Body of pancreas (tissue), 4 donors: ENCODE measurements around the gene ARFGEF2.

ENCODE experiments used
- POLR2A ChIP-seq, 3 donors: fragments of 450-650 bp; IDR thresholded peaks; one replicate each; pipeline ENCODE4 v1.6.1; 2016; ENCODE audit warnings: antibody characterized with exemption in 3 of 3, mild to moderate bottlenecking in 2 of 3
- TF ChIP-seq, protein P1 (sequence below), 7 experiments: fragments of 450-650 bp in 4 of 7; fragments of 200-600 bp in 3 of 7; sonication (generic) in 3 of 7; IDR thresholded peaks; one replicate each; pipeline ENCODE4 v1.5.1; 2016 to 2019; ENCODE audit warnings: antibody characterized with exemption in 7 of 7

DNA sequence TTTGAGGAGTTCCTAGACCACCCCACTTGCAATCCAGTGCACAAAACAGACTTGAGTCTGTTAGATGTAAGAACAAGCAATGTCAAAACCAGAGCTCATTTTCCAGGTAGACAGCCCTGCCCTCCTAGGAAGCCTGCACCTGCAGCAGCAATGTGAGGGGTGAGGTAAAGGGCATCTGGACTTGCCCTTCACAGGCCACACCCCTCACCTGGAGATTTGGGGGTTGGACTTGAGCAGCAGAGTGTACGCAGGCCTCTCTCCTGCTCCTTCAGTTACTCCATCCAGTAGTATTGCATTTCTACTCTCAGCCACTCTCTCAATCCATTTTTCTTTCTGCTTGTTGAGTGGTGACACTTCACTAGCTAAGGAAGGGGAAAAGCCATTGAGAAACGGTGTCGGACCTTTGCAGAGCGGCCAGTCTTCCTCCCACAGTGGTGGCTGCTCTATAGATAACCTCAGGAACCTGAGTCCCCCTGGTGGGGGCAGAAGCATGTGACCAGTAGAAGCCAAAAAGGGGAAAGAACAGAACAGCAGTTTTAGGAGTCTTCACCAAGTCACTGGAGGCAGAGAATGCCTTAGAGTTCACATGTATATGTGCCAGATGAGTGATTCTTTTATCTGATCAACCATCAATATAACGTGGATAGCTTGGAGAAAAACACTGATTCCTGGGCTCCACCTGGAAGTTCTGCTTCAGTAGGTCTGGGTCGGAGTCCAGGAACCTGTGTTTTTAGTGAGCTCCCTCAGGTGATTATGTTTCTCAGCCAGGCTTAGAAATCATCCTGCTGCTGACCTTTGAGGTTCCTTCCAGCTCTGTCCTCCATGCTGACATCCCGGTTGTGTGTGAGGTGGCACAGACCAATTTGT is 28.0 kb downstream of the ARFGEF2 start:
- TF ChIP-seq POLR2A (IDR thresholded peaks at IDR 0.05), result no peak
- TF ChIP-seq, protein P1, sequence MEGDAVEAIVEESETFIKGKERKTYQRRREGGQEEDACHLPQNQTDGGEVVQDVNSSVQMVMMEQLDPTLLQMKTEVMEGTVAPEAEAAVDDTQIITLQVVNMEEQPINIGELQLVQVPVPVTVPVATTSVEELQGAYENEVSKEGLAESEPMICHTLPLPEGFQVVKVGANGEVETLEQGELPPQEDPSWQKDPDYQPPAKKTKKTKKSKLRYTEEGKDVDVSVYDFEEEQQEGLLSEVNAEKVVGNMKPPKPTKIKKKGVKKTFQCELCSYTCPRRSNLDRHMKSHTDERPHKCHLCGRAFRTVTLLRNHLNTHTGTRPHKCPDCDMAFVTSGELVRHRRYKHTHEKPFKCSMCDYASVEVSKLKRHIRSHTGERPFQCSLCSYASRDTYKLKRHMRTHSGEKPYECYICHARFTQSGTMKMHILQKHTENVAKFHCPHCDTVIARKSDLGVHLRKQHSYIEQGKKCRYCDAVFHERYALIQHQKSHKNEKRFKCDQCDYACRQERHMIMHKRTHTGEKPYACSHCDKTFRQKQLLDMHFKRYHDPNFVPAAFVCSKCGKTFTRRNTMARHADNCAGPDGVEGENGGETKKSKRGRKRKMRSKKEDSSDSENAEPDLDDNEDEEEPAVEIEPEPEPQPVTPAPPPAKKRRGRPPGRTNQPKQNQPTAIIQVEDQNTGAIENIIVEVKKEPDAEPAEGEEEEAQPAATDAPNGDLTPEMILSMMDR (IDR thresholded peaks at IDR 0.05), result no peak
